HCT116 (cell line): ENCODE results near the gene UBE2E2. TPM values are rescaled to one million over a fixed set of nuclear protein-coding genes. Genes with fewer than 3 reads are reported as not detected.

Source experiments
- ATAC-seq: fragments of 200-7000 bp; cut with Tn5 transposase; 2 replicates; pipeline ENCODE4 v1.9.1; 2020; ENCODE audit warnings: mild to moderate bottlenecking, moderate library complexity
- BruUV-seq: library from RNA; stranded (reverse); fragments of 400-500 nt; replicated peaks from 2 replicates; lab custom pipeline; 2021; lab: Mats Ljungman, UMichigan
- CTCF ChIA-PET: fragments of 300-600 bp; sonication (Branson Sonifier 250); formaldehyde crosslinking; loops from one replicate; lab custom pipeline; 2021; ENCODE audit warnings: antibody characterized with exemption; lab: Charles Lee
- POLR2A ChIA-PET: fragments of 300-600, 350-600 bp; sonication (Branson Sonifier 250); formaldehyde crosslinking; loops from one replicate; lab custom pipeline; 2021; ENCODE audit warnings: antibody characterized with exemption; lab: Charles Lee
- RAD21 ChIA-PET, 2 experiments: fragments of 300-600 bp; sonication (Branson Sonifier 250); formaldehyde crosslinking; loops; one replicate each; lab custom pipeline; 2023; ENCODE audit warnings: low total read pairs in 2 of 2; ENCODE audit not compliant: uncharacterized antibody in 2 of 2, unreplicated experiment in 2 of 2, low non-redundant PET in 1 of 2; lab: Charles Lee
- DNase-seq: peaks from one replicate; pipeline ENCODE4 v3.0.0-alpha.2; 2010; ENCODE audit warnings: low read depth, low spot score
- H2AFZ ChIP-seq: fragments of 200-600 bp; shearing (Covaris generic), sonication (generic); 2 replicates; pipeline ENCODE4 v1.6.1; 2017; ENCODE audit warnings: low read depth, mixed run types, mixed read lengths, antibody characterized with exemption, low read length; ENCODE audit not compliant: poor library complexity, severe bottlenecking
- H3K27ac ChIP-seq: 2 replicates; pipeline ENCODE4 v1.5.1; 2012; ENCODE audit warnings: low read depth, low read length
- H3K27me3 ChIP-seq: fragments of 200-600 bp; sonication (generic); 2 replicates; pipeline ENCODE4 v1.6.1; 2016; ENCODE audit warnings: mixed run types, low read length, mixed read lengths; ENCODE audit not compliant: insufficient read depth
- H3K36me3 ChIP-seq, 2 experiments: fragments of 200-500 bp in 1 of 2; fragments of 200-600 bp in 1 of 2; sonication (Bioruptor generic) in 1 of 2; sonication (generic) in 1 of 2; 2 replicates each; pipeline versions ENCODE4 v1.5.1 to v1.6.1; 2014 to 2016; ENCODE audit warnings: low read length in 2 of 2, inconsistent platforms in 1 of 2, mixed read lengths in 1 of 2, mixed run types in 1 of 2; ENCODE audit not compliant: insufficient read depth in 2 of 2, control insufficient read depth in 1 of 2
- H3K4me1 ChIP-seq, 2 experiments: fragments of 200-600 bp in 1 of 2; sonication (generic) in 1 of 2; 2 replicates each; pipeline versions ENCODE4 v1.5.1 to v1.6.1; 2012 to 2017; ENCODE audit warnings: low read length in 2 of 2, inconsistent platforms in 1 of 2, mild to moderate bottlenecking in 1 of 2, mixed read lengths in 1 of 2, mixed run types in 1 of 2, moderate library complexity in 1 of 2; ENCODE audit not compliant: insufficient read depth in 2 of 2, control insufficient read depth in 1 of 2
- H3K4me2 ChIP-seq: fragments of 200-600 bp; sonication (generic); 2 replicates; pipeline ENCODE4 v1.6.1; 2017; ENCODE audit warnings: mixed run types, low read length, mixed read lengths
- H3K4me3 ChIP-seq, 2 experiments: fragments of 200-600 bp in 1 of 2; sonication (generic) in 1 of 2; replicated peaks in 1 of 2; 2 replicates each; pipeline ENCODE4 v1.5.1; 2011 to 2016; ENCODE audit warnings: low read length in 2 of 2, control low read depth in 1 of 2, low read depth in 1 of 2, mild to moderate bottlenecking in 1 of 2, mixed read lengths in 1 of 2, mixed run types in 1 of 2
- H3K79me2 ChIP-seq: fragments of 200-600 bp; sonication (generic); 2 replicates; pipeline ENCODE4 v1.6.1; 2017; ENCODE audit warnings: mild to moderate bottlenecking, mixed run types, low read length, moderate library complexity, mixed read lengths; ENCODE audit not compliant: insufficient read depth
- H3K9ac ChIP-seq: fragments of 200-600 bp; sonication (generic); 2 replicates; pipeline ENCODE4 v1.6.1; 2016; ENCODE audit warnings: low read length, mixed read lengths
- H3K9me2 ChIP-seq: fragments of 200-600 bp; sonication (generic), shearing (Covaris generic); 2 replicates; pipeline ENCODE4 v1.6.1; 2017; ENCODE audit warnings: mixed run types, mild to moderate bottlenecking, moderate library complexity; ENCODE audit not compliant: insufficient read depth
- H3K9me3 ChIP-seq, 2 experiments: fragments of 200-500 bp in 1 of 2; fragments of 200-600 bp in 1 of 2; sonication (Bioruptor generic) in 1 of 2; sonication (generic) in 1 of 2; 2 replicates each; pipeline ENCODE4 v1.6.1; 2014 to 2017; ENCODE audit warnings: low read length in 2 of 2, mixed read lengths in 2 of 2, inconsistent platforms in 1 of 2, low read depth in 1 of 2, mild to moderate bottlenecking in 1 of 2, mixed run types in 1 of 2, moderate library complexity in 1 of 2; ENCODE audit not compliant: control insufficient read depth in 1 of 2, insufficient read depth in 1 of 2
- H4K20me1 ChIP-seq: fragments of 200-600 bp; sonication (generic), shearing (Covaris generic); 2 replicates; pipeline ENCODE4 v1.6.1; 2017; ENCODE audit warnings: mixed run types, mild to moderate bottlenecking, moderate library complexity; ENCODE audit not compliant: insufficient read depth
- ATF3 ChIP-seq: IDR thresholded peaks from 2 replicates; pipeline ENCODE4 v1.6.1; 2012
- CBX3 ChIP-seq: IDR thresholded peaks from 2 replicates; pipeline ENCODE4 v1.6.1; 2012; ENCODE audit warnings: low read depth
- CTCF ChIP-seq, 3 experiments: fragments of 200-600 bp in 1 of 3; sonication (generic) in 1 of 3; IDR thresholded peaks in 2 of 3; conservative IDR thresholded peaks in 1 of 3; 2 replicates each; pipeline ENCODE4 v1.5.1; 2012 to 2017; ENCODE audit warnings: low read depth in 2 of 3, low read length in 2 of 3, antibody characterized with exemption in 1 of 3, borderline replicate concordance in 1 of 3, control low read depth in 1 of 3, mild to moderate bottlenecking in 1 of 3, mixed read lengths in 1 of 3, mixed run types in 1 of 3, moderate library complexity in 1 of 3; ENCODE audit not compliant: insufficient read depth in 1 of 3
- EGR1 ChIP-seq: IDR thresholded peaks from 2 replicates; pipeline ENCODE4 v1.6.1; 2012; ENCODE audit warnings: low read depth
- ELF1 ChIP-seq: IDR thresholded peaks from 2 replicates; pipeline ENCODE4 v1.6.1; 2012; ENCODE audit warnings: low read depth, borderline replicate concordance
- EZH2 ChIP-seq: fragments of 200-600 bp; sonication (generic); IDR thresholded peaks from 2 replicates; pipeline ENCODE4 v1.6.1; 2017; ENCODE audit warnings: antibody characterized with exemption, mixed run types
- EZH2phosphoT487 ChIP-seq: fragments of 200-600 bp; IDR thresholded peaks from 2 replicates; pipeline ENCODE4 v1.6.1; 2018; ENCODE audit warnings: antibody characterized with exemption, borderline replicate concordance
- FOSL1 ChIP-seq: IDR thresholded peaks from 2 replicates; pipeline ENCODE4 v1.6.1; 2012; ENCODE audit warnings: low read depth
- JUND ChIP-seq: IDR thresholded peaks from 2 replicates; pipeline ENCODE4 v1.6.1; 2012
- POLR2A ChIP-seq: IDR thresholded peaks from 2 replicates; pipeline ENCODE4 v1.7.0; 2011; ENCODE audit warnings: borderline replicate concordance; ENCODE audit not compliant: insufficient read depth, insufficient read length; ENCODE audit errors: extremely low read depth
- POLR2AphosphoS5 ChIP-seq: IDR thresholded peaks from 2 replicates; pipeline ENCODE4 v1.6.1; 2011; ENCODE audit warnings: mild to moderate bottlenecking, low read depth, low read length, moderate library complexity
- RAD21 ChIP-seq: IDR thresholded peaks from 2 replicates; pipeline ENCODE4 v1.6.1; 2012; ENCODE audit warnings: low read depth, mild to moderate bottlenecking
- REST ChIP-seq: IDR thresholded peaks from 2 replicates; pipeline ENCODE4 v1.6.1; 2012; ENCODE audit warnings: low read depth
- SIN3A ChIP-seq: IDR thresholded peaks from 2 replicates; pipeline ENCODE4 v1.6.1; 2012; ENCODE audit warnings: low read depth
- SRF ChIP-seq: IDR thresholded peaks from 2 replicates; pipeline ENCODE4 v1.6.1; 2012; ENCODE audit warnings: low read depth
- TCF7L2 ChIP-seq: IDR thresholded peaks from 2 replicates; pipeline ENCODE4 v1.7.0; 2011; ENCODE audit warnings: borderline replicate concordance, inconsistent platforms; ENCODE audit not compliant: insufficient read depth, insufficient read length; ENCODE audit errors: extremely low read depth
- YY1 ChIP-seq: IDR thresholded peaks from 2 replicates; pipeline ENCODE4 v1.6.1; 2011; ENCODE audit warnings: low read length, low read depth, moderate library complexity, mild to moderate bottlenecking; ENCODE audit not compliant: insufficient replicate concordance; ENCODE audit errors: extremely low read depth
- ZBTB33 ChIP-seq: IDR thresholded peaks from 2 replicates; pipeline ENCODE4 v1.6.1; 2011; ENCODE audit warnings: mild to moderate bottlenecking, low read length, moderate library complexity; ENCODE audit not compliant: insufficient replicate concordance; ENCODE audit errors: extremely low read depth
- ZFX ChIP-seq: fragments of 450-650 bp; IDR thresholded peaks from 2 replicates; pipeline ENCODE4 v1.6.1; 2017
- ZNF274 ChIP-seq: fragments of 200-500 bp; sonication (Bioruptor generic); IDR thresholded peaks from 2 replicates; pipeline ENCODE4 v1.6.1; 2014; ENCODE audit warnings: mild to moderate bottlenecking, low read depth, low read length, inconsistent platforms
- intact Hi-C: fragments of 100-400 bp; cut with micrococcal nuclease; formaldehyde crosslinking; loops from 2 replicates; pipeline ENCODE4 v1.10.0; 2022
- total RNA-seq: library from RNA; stranded (reverse); gene quantifications from one replicate; pipeline ENCODE4 v1.2.1, GENCODE V29; 2021; ENCODE audit not compliant: unreplicated experiment

Gene UBE2E2
- total RNA-seq, 1 experiment from 2014 or later, result 21.4 TPM

GRCh38 chr3:23461069-23461468 is 257.9 kb downstream of the UBE2E2 start:
- Histone ChIP-seq H3K27ac (no peak overlapping the region), H3K36me3 (no peaks in the 10 kb centered on the region), H4K20me1 (no peaks in the 10 kb centered on the region), H3K4me1 (no peaks in the 10 kb centered on the region), H3K4me3 (no peak overlapping the region), H3K9me2 (no peaks in the 10 kb centered on the region), H2AFZ (no peak overlapping the region), H3K9me3 (no peaks in the 10 kb centered on the region), H3K4me2 (no peak overlapping the region), H3K9ac (no peak overlapping the region), H3K79me2 (no peaks in the 10 kb centered on the region), H3K27me3 (no peaks in the 10 kb centered on the region)
- ATAC-seq (no peak), DNase-seq (no peak)
- intact Hi-C loops, result no loop called here
- POLR2A ChIA-PET, result no interaction called here
- BruUV-seq, result no TSS peak
- TF ChIP-seq CTCF (IDR thresholded peaks at IDR 0.05 in 2 of 3, conservative IDR thresholded peaks at IDR 0.05 in 1 of 3; ENCODE audit: borderline replicate concordance in 1 of 3, insufficient read depth in 1 of 3, low read depth in 2 of 3, low read length in 2 of 3) (no peak), EZH2 (no peak), TCF7L2 (no peak), ZBTB33 (no peak), ZNF274 (no peak), ATF3 (no peak), FOSL1 (no peak), SRF (no peak), SIN3A (no peak), RAD21 (no peak), POLR2AphosphoS5 (no peak), YY1 (no peak), CBX3 (no peak), EZH2phosphoT487 (no peak), REST (no peak), POLR2A (no peak), JUND (no peak), EGR1 (no peak), ELF1 (no peak), ZFX (no peak)
- CTCF ChIA-PET, result no interaction called here
- RAD21 ChIA-PET, result no interaction called here
